ENCODE data around the gene CIAO2B. TPM values are rescaled to one million over a fixed set of nuclear protein-coding genes. Genes with fewer than 3 reads are reported as not detected.
A peak's percentile ranks its signal among the peaks of the same experiment; 100 is the strongest.

The CIAO2B gene
- polyA plus RNA-seq, 1 donor: 82.1 TPM

GRCh38 chr16:66921729-66922450 lies 12.3 kb downstream of the CIAO2B start:
- WGBS (ENCODE audit: insufficient coverage, low lambda C conversion rate): 60% methylated on average over 1 of the region's 42 CpGs
- Histone ChIP-seq H3K4me1 (ENCODE audit: control insufficient read depth, insufficient read depth, low read length) (peaks cover 34% of the 10 kb centered on the region), H3K36me3 (ENCODE audit: control insufficient read depth, insufficient read depth, low read length) (no peaks in the 10 kb centered on the region), H3K27me3 (ENCODE audit: control insufficient read depth, insufficient read depth, low read length) (peaks cover 26% of the 10 kb centered on the region), H3K27ac (ENCODE audit: low read length) (no peak overlapping the region), H3K4me3 (ENCODE audit: low read length) (no peak overlapping the region), H3K9me3 (ENCODE audit: control insufficient read depth, low read depth, low read length) (peaks cover 5% of the 10 kb centered on the region)
- DNase-seq: no peak

DNA sequence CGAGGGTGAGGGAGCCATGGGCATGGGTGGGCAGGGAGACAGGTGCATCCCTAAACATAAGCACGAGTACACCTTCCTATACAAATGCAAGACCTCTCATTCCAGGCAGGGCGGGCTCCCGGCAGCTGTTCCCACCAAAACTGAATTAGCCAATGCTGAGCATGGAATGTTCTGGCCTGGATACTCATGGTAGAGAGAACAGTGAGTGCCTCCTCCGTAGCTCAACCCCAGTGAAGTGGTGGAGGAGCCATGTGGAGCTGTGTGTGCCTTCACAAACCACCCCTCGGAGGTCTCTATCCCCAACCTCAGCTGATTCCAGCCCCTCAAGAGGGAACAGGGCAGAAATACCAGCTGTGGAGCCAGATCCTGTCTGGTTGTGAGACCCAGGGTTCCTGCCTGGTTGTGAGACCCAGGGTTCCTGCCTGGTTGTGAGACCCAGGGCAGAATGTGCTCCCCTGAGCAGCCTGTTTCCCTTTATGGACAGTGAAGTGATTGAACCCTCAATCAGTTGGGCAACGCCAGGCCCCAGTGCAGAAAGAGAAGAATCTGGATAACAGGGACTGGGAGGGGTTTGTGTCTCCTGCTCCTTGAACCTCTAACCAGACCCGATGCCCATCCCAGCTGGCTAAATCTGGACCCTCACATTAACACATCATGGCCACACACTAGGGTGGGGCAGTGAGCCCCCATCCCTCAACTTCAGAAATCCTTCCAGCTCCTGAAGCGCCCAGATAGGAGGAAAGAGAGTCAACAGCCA lies 13.1 kb downstream of the CIAO2B start:
- Histone ChIP-seq H3K27ac (ENCODE audit: low read length) (no peak overlapping the region), H3K36me3 (ENCODE audit: control insufficient read depth, insufficient read depth, low read length) (no peaks in the 10 kb centered on the region), H3K9me3 (ENCODE audit: control insufficient read depth, low read depth, low read length) (peaks cover 5% of the 10 kb centered on the region), H3K4me3 (ENCODE audit: low read length) (no peak overlapping the region), H3K4me1 (ENCODE audit: control insufficient read depth, insufficient read depth, low read length) (peaks cover 34% of the 10 kb centered on the region), H3K27me3 (ENCODE audit: control insufficient read depth, insufficient read depth, low read length) (peaks cover 23% of the 10 kb centered on the region)
- no CpG with 5 or more reads among the region's 9 CpGs for WGBS (ENCODE audit: insufficient coverage, low lambda C conversion rate)
- no peak for DNase-seq

DNA sequence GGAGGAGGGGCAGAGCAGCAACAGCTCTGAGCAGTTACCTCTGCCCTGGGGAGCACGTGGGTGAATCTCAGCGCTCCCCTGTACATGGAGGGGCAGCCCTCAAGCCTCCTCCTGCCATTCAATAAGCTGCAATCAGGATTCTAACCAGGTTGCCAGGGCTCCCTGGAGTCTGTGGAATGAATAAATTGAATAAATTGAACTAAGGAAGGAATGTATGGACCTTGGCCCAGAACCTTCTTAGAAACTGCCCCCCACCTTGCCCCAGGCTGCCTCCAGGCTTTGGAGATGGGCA lies 14.0 kb downstream of the CIAO2B start:
- Histone ChIP-seq H3K4me1 (ENCODE audit: control insufficient read depth, insufficient read depth, low read length) (peaks cover 30% of the 10 kb centered on the region), H3K4me3 (ENCODE audit: low read length) (no peak overlapping the region), H3K36me3 (ENCODE audit: control insufficient read depth, insufficient read depth, low read length) (no peaks in the 10 kb centered on the region), H3K27me3 (ENCODE audit: control insufficient read depth, insufficient read depth, low read length) (peaks cover 14% of the 10 kb centered on the region), H3K9me3 (ENCODE audit: control insufficient read depth, low read depth, low read length) (peaks cover 5% of the 10 kb centered on the region), H3K27ac (ENCODE audit: low read length) (no peak overlapping the region)
- DNase-seq: peak in 1 of 2 donors; percentile 46
- no CpG with 5 or more reads among the region's 2 CpGs for WGBS (ENCODE audit: insufficient coverage, low lambda C conversion rate)

GRCh38 chr16:66919569-66920298 lies 14.5 kb downstream of the CIAO2B start:
- no peak overlapping the region for H3K4me3 ChIP-seq (ENCODE audit: low read length)
- no peak for DNase-seq
- H3K27me3 ChIP-seq (ENCODE audit: control insufficient read depth, insufficient read depth, low read length): peaks cover 10% of the 10 kb centered on the region
- no CpG with 5 or more reads among the region's 5 CpGs for WGBS (ENCODE audit: insufficient coverage, low lambda C conversion rate)
- H3K27ac ChIP-seq (ENCODE audit: low read length): no peak overlapping the region
- peaks cover 5% of the 10 kb centered on the region for H3K9me3 ChIP-seq (ENCODE audit: control insufficient read depth, low read depth, low read length)
- no peaks in the 10 kb centered on the region for H3K36me3 ChIP-seq (ENCODE audit: control insufficient read depth, insufficient read depth, low read length)
- H3K4me1 ChIP-seq (ENCODE audit: control insufficient read depth, insufficient read depth, low read length): peaks cover 29% of the 10 kb centered on the region

DNA sequence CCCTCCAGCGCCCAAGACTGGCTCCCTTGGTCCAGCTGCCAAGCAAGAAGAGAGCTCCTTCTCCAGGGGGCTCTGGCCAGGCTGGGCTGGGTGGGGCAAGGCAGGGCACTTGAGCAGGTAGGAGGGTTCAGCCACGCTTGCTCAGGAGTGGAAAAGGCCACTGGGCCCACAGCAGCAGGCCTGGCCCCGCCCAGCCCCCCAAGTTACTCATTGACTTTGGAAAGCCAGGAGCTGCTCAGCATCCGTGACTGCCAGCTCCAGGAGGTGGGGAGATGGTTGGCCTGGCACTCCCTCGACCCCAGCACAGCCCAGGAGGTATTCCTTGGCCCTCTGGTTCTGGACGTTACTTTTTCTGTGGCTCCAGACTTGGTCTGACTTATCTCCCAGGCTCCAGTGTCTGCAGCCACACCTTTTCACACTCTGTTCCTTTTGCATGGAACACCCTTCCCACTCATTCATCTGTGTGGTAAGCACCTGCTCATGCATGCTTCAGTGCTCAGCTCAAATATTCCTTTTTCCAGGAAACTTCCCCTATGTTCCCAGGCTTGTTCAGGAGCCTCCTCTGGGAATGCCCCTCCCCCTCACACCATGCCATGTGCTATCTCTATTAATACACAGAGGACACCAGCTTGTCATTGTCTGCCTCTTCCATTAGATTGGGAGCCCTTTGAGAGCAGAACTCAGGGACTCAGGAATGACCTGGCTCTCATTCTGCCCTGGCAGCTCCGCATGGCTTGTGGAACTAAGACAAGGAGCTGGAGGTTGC lies 15.2 kb downstream of the CIAO2B start, which contains the start of gene CDH16:
Gene CDH16 (minus strand): TSS at position 83 of the 766 bp plus-strand sequence. CDS start 820 bp downstream, outside the sequence.
- Histone ChIP-seq H3K9me3 (ENCODE audit: control insufficient read depth, low read depth, low read length) (peaks cover 5% of the 10 kb centered on the region), H3K27ac (ENCODE audit: low read length) (no peak within 1 kb of the TSS), H3K4me1 (ENCODE audit: control insufficient read depth, insufficient read depth, low read length) (peaks cover 29% of the 10 kb centered on the region), H3K36me3 (ENCODE audit: control insufficient read depth, insufficient read depth, low read length) (no peaks in the 10 kb centered on the region), H3K4me3 (ENCODE audit: low read length) (no peak within 1 kb of the TSS), H3K27me3 (ENCODE audit: control insufficient read depth, insufficient read depth, low read length) (peaks cover 3% of the 10 kb centered on the region)
- DNase-seq: peak; percentile 66 to 82
- no CpG with 5 or more reads among the region's 7 CpGs for WGBS (ENCODE audit: insufficient coverage, low lambda C conversion rate)

DNA sequence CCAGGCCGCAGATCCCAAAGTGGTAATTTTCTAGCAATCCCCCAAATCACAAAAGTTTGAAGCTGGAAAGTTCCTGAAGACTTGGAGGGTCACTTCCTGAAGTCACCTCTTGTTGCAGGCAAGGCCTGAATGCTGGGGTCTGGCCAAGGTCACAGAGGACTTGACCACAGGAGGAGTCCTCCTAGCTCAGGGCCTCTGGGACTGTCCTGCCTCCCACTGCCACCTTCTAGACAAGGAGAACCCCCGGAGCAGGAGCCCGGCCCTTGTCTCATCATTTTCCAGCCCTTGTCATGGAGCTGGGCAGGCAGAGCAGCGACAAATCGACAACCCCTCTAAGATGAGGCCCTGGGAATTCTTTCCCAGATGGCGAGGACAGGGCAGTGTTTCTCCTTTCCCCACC lies 15.8 kb downstream of the CIAO2B start:
- Histone ChIP-seq H3K27me3 (ENCODE audit: control insufficient read depth, insufficient read depth, low read length) (no peaks in the 10 kb centered on the region), H3K9me3 (ENCODE audit: control insufficient read depth, low read depth, low read length) (peaks cover 5% of the 10 kb centered on the region), H3K4me1 (ENCODE audit: control insufficient read depth, insufficient read depth, low read length) (peaks cover 29% of the 10 kb centered on the region), H3K27ac (ENCODE audit: low read length) (no peak overlapping the region), H3K4me3 (ENCODE audit: low read length) (no peak overlapping the region), H3K36me3 (ENCODE audit: control insufficient read depth, insufficient read depth, low read length) (no peaks in the 10 kb centered on the region)
- DNase-seq: no peak
- no CpG with 5 or more reads among the region's 6 CpGs for WGBS (ENCODE audit: insufficient coverage, low lambda C conversion rate)

- Histone ChIP-seq H3K4me1 (ENCODE audit: control insufficient read depth, insufficient read depth, low read length) (peaks cover 29% of the 10 kb centered on the region), H3K27ac (ENCODE audit: low read length) (no peak overlapping the region), H3K4me3 (ENCODE audit: low read length) (no peak overlapping the region), H3K9me3 (ENCODE audit: control insufficient read depth, low read depth, low read length) (peaks cover 5% of the 10 kb centered on the region), H3K27me3 (ENCODE audit: control insufficient read depth, insufficient read depth, low read length) (no peaks in the 10 kb centered on the region), H3K36me3 (ENCODE audit: control insufficient read depth, insufficient read depth, low read length) (no peaks in the 10 kb centered on the region)
- no peak for DNase-seq
- no CpG with 5 or more reads among the region's 9 CpGs for WGBS (ENCODE audit: insufficient coverage, low lambda C conversion rate)
Measured at GRCh38 chr16:66917741-66918140, 16.5 kb downstream of the CIAO2B start.

DNA sequence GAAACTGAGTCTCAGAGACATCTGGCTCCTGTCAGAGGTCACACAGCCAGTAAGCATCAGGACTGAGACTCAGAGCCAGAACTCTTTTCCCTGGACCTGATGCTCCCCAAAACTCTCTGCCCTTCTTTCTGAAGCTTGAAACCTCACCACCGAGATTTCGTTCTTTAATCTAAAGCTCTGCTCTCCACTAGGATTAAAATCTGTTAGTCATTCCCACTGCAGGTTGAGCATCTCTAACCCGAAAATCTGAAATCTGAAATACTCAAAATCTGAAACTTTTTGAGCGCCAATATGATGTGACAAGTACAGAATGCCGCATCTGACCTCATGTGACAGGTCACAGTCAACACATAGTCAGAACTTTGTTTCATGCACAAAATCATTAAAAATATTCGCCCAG lies 17.7 kb downstream of the CIAO2B start:
- H3K9me3 ChIP-seq (ENCODE audit: control insufficient read depth, low read depth, low read length): peaks cover 3% of the 10 kb centered on the region
- H3K27me3 ChIP-seq (ENCODE audit: control insufficient read depth, insufficient read depth, low read length): no peaks in the 10 kb centered on the region
- H3K4me3 ChIP-seq (ENCODE audit: low read length): no peak overlapping the region
- peaks cover 29% of the 10 kb centered on the region for H3K4me1 ChIP-seq (ENCODE audit: control insufficient read depth, insufficient read depth, low read length)
- DNase-seq: no peak
- 93% methylated on average over 3 of the region's 6 CpGs for whole genome bisulfite sequencing (ENCODE audit: insufficient coverage, low lambda C conversion rate)
- no peak overlapping the region for H3K27ac ChIP-seq (ENCODE audit: low read length)
- H3K36me3 ChIP-seq (ENCODE audit: control insufficient read depth, insufficient read depth, low read length): no peaks in the 10 kb centered on the region

DNA sequence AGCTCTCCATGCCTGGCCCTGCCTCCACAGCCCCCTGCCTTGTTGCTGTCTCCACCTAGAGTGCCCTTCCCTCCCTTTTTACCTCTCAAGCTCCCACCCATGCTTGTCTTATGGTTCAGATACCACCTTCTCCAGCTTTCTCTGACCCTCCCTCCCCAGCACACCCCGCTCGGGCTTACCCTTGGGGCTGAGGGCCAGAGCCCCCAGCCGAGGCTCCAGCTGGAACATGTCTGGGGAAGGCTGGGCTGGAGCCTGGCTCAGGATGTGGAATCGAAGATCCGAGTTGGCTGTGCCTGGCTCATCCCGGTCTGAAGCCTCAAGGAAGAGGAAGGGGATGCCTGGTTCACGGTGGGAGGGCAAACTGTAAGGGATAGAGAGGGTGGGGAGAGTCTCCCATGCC lies 19.2 kb downstream of the CIAO2B start:
- no peak overlapping the region for H3K27ac ChIP-seq (ENCODE audit: low read length)
- peaks cover 2% of the 10 kb centered on the region for H3K9me3 ChIP-seq (ENCODE audit: control insufficient read depth, low read depth, low read length)
- H3K4me1 ChIP-seq (ENCODE audit: control insufficient read depth, insufficient read depth, low read length): peaks cover 25% of the 10 kb centered on the region
- H3K4me3 ChIP-seq (ENCODE audit: low read length): no peak overlapping the region
- DNase-seq: no peak
- WGBS (ENCODE audit: insufficient coverage, low lambda C conversion rate): no CpG with 5 or more reads among the region's 7 CpGs
- H3K36me3 ChIP-seq (ENCODE audit: control insufficient read depth, insufficient read depth, low read length): no peaks in the 10 kb centered on the region
- no peaks in the 10 kb centered on the region for H3K27me3 ChIP-seq (ENCODE audit: control insufficient read depth, insufficient read depth, low read length)

- H3K4me1 ChIP-seq (ENCODE audit: control insufficient read depth, insufficient read depth, low read length): peaks cover 20% of the 10 kb centered on the region
- no peaks in the 10 kb centered on the region for H3K27me3 ChIP-seq (ENCODE audit: control insufficient read depth, insufficient read depth, low read length)
- H3K4me3 ChIP-seq (ENCODE audit: low read length): no peak overlapping the region
- no peak overlapping the region for H3K27ac ChIP-seq (ENCODE audit: low read length)
- no peaks in the 10 kb centered on the region for H3K36me3 ChIP-seq (ENCODE audit: control insufficient read depth, insufficient read depth, low read length)
- WGBS (ENCODE audit: insufficient coverage, low lambda C conversion rate): no CpG with 5 or more reads among the region's 7 CpGs
- DNase-seq: no peak
- H3K9me3 ChIP-seq (ENCODE audit: control insufficient read depth, low read depth, low read length): peaks cover 2% of the 10 kb centered on the region
Measured at GRCh38 chr16:66914541-66914940, 19.7 kb downstream of the CIAO2B start.
